BE2C (cell line): ENCODE data around the gene IGLL5.

ENCODE experiments used
- DNase-seq: peaks from one replicate; pipeline ENCODE4 v3.0.0-alpha.2; 2020
- H3K27me3 ChIP-seq: fragments of 250-450 bp; sonication (Bioruptor Pico); 2 replicates; pipeline ENCODE4 v1.5.1; 2020; ENCODE audit warnings: mild to moderate bottlenecking
- H3K36me3 ChIP-seq: fragments of 250-450 bp; sonication (Bioruptor Pico); 2 replicates; pipeline ENCODE4 v1.5.1; 2020; ENCODE audit warnings: mild to moderate bottlenecking
- H3K4me1 ChIP-seq: fragments of 250-450 bp; sonication (Bioruptor Pico); 2 replicates; pipeline ENCODE4 v1.5.1; 2020
- H3K4me3 ChIP-seq: 2 replicates; pipeline ENCODE4 v1.5.1; 2011; ENCODE audit warnings: low read depth, low read length
- H3K9me3 ChIP-seq: fragments of 250-450 bp; sonication (Bioruptor Pico); 2 replicates; pipeline ENCODE4 v1.5.1; 2020
- TF ChIP-seq, protein P1 (sequence below): IDR thresholded peaks from 2 replicates; pipeline ENCODE4 v1.5.1; 2012; ENCODE audit warnings: mild to moderate bottlenecking, low read depth, low read length

The IGLL5 gene

DNA sequence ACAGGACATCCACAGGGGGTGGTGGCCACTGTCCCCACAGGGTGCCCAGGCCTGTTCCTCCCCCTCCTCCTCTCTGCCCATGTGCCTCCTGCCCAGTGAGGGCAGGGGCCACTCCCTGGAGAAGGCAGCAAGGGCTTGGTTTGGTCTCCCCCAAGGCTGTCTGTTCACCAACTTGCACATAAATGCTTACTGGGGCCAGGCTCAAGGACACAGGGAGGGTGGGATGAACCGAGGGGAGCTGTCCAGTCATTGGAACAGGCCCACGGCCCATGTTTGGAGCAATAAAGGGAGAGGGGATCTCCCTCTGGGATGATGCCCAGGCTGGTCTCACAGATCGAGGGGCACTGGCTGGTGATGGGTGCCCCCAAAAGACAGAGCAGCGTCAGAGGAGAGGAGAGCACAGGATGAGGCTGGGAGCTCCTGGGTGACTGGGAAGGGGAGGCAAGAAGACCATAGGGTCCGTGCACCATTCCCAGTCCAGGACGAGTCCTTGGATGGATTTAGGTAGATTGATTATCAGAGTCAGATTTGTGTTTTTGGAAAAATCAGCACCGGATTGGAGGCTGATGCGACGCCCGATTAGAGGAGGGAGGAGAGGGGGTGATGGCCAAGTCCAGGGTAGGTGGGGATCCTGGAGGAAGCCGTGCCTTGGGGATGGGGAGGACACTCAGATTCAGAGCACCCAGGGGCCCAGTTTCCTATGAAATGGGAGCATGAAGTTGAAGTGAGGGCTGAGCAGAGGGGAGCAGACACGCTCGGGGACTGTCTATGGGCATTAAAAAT is 1.1 kb downstream of the IGLL5 start:
- Histone ChIP-seq H3K9me3 (no peaks in the 10 kb centered on the region), H3K36me3 (no peaks in the 10 kb centered on the region), H3K4me1 (no peaks in the 10 kb centered on the region), H3K4me3 (no peak overlapping the region), H3K27me3 (peaks cover 38% of the 10 kb centered on the region)
- DNase-seq = no peak
- TF ChIP-seq, protein P1, sequence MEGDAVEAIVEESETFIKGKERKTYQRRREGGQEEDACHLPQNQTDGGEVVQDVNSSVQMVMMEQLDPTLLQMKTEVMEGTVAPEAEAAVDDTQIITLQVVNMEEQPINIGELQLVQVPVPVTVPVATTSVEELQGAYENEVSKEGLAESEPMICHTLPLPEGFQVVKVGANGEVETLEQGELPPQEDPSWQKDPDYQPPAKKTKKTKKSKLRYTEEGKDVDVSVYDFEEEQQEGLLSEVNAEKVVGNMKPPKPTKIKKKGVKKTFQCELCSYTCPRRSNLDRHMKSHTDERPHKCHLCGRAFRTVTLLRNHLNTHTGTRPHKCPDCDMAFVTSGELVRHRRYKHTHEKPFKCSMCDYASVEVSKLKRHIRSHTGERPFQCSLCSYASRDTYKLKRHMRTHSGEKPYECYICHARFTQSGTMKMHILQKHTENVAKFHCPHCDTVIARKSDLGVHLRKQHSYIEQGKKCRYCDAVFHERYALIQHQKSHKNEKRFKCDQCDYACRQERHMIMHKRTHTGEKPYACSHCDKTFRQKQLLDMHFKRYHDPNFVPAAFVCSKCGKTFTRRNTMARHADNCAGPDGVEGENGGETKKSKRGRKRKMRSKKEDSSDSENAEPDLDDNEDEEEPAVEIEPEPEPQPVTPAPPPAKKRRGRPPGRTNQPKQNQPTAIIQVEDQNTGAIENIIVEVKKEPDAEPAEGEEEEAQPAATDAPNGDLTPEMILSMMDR = no peak

DNA sequence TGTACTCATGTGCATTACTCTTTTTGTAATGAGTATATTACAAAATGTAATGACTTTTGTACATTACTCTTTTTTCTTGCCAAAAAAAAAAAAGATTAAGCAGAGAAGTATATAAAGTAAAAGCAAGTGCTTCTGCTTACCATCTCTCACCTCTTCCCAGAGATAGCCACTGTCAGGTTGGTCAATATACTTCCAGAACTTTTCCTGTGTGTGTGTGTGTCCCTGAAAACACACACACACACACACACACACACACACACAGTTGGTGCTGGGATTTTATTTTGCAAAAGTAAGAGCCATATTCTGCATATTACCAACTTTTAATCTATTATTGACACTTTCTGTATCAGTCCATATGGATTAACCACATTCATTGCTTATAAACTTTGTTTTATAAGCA is 2.5 kb downstream of the IGLL5 start:
- Histone ChIP-seq H3K27me3 (peaks cover 38% of the 10 kb centered on the region), H3K4me3 (no peak overlapping the region), H3K36me3 (no peaks in the 10 kb centered on the region), H3K9me3 (no peaks in the 10 kb centered on the region), H3K4me1 (no peaks in the 10 kb centered on the region)
- DNase-seq = no peak
- TF ChIP-seq, protein P1 = no peak

DNA sequence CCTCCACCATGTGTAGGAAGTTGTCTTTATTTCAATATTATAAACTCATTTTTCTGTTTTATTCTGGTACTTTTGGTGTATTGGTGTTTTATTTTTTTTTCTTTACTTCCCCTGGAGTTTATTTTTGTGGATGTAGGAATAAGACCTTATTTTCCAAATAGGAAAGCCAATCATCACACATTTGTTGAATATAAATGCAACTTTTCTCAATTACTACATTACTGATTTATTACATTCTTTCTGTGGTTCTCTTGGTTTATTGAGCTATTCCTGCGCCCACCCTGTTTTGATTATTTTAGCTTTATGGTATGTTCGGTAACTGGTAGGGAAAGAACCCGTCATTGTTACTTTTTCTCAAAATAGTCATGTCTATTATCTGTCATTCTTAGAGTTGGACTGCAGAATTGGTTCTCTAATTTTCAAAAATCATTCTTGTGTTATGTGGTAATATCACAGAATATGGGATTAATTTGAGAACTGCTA is 3.6 kb downstream of the IGLL5 start:
- no peaks in the 10 kb centered on the region for H3K4me1 ChIP-seq
- TF ChIP-seq, protein P1 = no peak
- peaks cover 38% of the 10 kb centered on the region for H3K27me3 ChIP-seq
- no peak for DNase-seq
- no peak overlapping the region for H3K4me3 ChIP-seq
- H3K36me3 ChIP-seq = no peaks in the 10 kb centered on the region
- no peaks in the 10 kb centered on the region for H3K9me3 ChIP-seq

DNA sequence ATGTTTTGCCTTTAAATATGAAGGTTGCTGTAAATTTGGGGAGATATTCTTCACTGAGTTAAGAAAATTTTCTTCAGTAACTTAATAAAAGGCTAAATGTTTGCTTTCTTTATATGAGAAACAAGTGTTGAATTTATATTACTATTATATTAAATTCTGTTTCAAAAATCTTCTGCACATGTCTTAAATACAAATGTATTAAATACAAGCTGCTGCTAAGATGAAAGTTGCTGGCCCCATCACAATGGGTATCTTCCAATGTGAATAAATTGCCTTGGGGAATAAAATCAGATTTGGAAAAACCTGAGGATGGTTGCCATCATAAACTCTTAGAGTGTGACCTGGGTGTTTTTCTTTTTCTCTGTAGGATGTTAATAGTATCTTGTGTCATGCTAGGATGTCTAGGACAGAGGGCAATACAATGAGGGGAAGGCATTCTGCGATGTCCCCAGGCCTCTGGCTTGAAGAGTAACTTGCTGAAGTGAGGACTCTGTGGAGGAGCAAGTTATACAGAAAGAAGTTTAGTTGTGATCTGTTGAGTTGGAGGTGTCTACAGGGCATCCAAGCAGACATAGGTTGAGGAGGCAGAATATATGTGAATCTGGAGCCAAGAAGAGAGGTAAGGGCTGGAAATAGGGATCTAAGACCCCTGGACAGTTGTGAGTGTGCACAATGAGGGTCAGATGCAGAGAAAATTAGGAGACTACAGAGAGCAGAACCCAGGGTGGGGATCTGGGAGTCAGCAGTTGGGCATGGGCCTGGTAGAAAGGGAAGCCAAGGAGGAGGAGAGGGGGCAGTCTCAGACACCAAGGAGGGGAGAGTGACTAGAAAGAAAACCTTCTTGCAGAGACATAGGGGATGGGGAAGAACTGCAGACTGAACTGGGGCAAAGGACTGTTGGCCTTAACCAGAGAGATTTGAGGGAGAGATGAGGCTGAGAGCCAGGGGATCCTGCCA is 4.8 kb downstream of the IGLL5 start:
- Histone ChIP-seq H3K36me3 (no peaks in the 10 kb centered on the region), H3K27me3 (peaks cover 38% of the 10 kb centered on the region), H3K4me1 (no peaks in the 10 kb centered on the region), H3K4me3 (no peak overlapping the region), H3K9me3 (no peaks in the 10 kb centered on the region)
- TF ChIP-seq, protein P1 = no peak
- no peak for DNase-seq

DNA sequence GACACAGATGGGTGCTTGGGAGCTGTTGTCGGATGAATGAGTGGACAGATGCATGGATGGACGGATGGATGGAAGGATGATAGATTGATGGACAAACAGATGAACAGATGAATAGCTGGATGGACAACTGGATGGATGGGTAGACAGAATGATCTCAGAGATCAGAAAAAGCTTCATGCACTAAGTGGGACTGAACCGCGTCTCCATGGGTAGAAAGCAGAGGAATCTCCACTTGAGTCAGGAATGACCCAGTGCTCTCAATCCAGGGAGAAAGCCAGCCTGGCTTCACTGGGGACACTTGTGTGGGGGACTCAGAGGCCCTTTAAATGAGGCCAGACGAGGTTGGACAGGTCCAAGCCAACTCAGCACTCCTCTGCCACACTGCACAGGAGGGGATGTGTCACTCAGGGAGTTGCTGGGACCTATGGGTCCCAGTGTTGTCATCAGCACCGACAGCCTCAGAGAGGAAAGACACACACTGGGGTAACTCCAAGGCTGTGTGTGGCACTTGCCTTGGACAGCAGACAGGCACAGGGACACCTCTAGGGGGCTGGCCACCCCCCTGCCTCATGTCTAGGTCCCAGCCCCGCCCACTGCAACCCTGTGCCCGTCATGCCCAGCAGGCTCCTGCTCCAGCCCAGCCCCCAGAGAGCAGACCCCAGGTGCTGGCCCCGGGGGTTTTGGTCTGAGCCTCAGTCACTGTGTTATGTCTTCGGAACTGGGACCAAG is 5.6 kb downstream of the IGLL5 start:
- DNase-seq = no peak
- Histone ChIP-seq H3K27me3 (peaks cover 34% of the 10 kb centered on the region), H3K4me1 (no peaks in the 10 kb centered on the region), H3K4me3 (no peak overlapping the region), H3K36me3 (no peaks in the 10 kb centered on the region), H3K9me3 (no peaks in the 10 kb centered on the region)
- TF ChIP-seq, protein P1 = no peak
